HG03045 (cell line): ENCODE measurements around the gene SLC1A1.
"Not testable (repeated sequence)": the region's sequence is repeated elsewhere in the genome, so short reads cannot be mapped to it uniquely, and the experiment has no call there.

Experiments
- ATAC-seq: cut with Tn5 transposase; IDR thresholded peaks from one replicate; pipeline ENCODE4 v1.9.1; 2021; ENCODE audit warnings: mild to moderate bottlenecking, moderate library complexity; ENCODE audit not compliant: unreplicated experiment

The SLC1A1 gene

DNA sequence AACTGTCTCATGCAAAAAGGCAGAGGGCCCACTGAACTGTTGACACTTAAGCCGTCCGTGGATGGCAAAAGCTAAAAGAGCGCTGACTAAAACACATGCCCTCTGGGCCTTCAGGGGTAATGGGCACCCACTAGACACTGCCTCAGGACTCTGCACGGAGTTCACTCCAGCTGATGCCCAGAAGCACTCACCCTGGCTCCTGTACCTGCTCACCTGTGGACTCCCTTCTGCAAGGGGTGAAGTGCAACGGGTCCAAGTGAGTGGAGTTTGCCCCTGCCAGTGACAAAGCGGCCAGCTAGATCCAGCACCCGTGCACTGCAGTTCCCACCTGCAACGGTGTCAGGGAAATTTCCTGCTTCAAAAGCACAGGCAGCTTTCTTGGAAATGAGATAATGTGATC lies 50.2 kb downstream of the SLC1A1 start:
- ATAC-seq, result no peak

DNA sequence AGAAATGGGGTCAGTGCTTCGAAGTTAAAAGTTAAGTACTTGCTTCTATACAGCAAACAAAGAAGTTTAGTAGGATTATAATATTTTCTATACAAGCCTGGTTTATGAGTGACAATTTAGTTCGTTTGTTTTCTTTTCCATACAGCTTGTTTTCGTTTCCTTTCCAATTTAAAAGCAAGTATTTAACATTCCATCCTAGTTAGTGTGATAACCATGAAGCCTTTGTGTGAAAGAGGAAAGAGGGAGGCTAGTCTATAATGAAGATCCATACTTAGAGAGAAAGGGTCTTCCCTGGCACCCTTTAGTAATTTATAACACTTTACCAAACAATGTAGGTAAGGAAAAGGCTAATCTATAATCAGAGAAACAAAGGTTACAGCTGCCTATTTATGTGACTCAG lies 51.0 kb downstream of the SLC1A1 start:
- ATAC-seq, result no peak

DNA sequence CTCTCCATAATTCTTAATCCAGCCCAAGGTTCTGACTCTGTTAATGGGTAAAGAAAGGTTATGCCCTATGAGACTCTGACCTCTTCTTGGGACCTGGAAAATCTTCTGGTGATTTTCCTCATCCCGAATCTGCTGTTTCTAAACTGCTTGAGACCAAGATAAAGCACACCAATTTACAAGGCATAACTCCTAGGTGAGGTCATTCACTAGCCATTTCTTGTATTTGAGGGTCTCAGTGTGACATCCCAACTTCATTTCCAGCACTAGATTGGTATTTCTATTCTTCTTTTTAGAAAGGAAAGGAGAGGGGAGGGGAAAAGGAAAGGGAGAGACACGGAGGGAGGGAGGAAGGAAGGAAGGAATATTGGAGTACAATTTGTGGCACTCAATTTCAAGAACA lies 51.6 kb downstream of the SLC1A1 start:
- ATAC-seq, result no peak

DNA sequence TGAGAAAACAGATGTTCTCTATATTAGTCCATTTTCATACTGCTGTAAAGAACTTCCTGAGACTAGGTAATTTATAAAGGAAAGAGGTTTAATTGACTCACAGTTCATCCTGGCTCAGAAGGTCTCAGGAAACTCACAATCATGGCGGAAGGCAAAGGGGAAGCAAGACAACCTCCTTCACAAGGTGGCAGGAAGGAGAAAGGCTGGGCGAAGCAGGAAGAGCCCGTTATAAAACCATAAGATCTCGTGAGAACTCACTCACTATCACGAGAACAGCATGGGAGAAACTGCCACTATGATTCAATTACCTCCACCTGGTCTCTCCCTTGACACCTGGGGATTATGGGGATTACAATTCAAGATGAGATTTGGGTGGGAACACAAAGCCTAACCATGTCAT lies 54.4 kb downstream of the SLC1A1 start:
- not testable (repeated sequence) for ATAC-seq

DNA sequence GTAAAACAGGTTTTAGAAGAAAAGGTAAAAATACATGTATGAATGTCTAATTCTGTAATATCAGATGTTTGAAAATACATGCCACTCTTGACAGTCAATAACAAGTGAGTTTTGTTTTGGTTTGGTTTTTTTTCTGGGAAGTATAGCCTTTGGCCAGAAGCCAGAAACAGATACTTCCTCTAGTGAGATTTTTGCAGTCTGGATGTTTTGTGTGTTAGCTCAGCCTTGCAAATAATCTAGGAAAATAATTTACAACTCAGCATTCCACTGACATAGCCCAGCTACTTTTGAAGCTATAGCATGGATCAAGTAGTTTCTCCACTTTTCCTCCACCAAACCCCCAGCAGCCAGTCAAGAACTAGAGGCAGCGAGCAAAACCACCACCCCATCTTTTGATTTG lies 56.7 kb downstream of the SLC1A1 start:
- ATAC-seq, result no peak

DNA sequence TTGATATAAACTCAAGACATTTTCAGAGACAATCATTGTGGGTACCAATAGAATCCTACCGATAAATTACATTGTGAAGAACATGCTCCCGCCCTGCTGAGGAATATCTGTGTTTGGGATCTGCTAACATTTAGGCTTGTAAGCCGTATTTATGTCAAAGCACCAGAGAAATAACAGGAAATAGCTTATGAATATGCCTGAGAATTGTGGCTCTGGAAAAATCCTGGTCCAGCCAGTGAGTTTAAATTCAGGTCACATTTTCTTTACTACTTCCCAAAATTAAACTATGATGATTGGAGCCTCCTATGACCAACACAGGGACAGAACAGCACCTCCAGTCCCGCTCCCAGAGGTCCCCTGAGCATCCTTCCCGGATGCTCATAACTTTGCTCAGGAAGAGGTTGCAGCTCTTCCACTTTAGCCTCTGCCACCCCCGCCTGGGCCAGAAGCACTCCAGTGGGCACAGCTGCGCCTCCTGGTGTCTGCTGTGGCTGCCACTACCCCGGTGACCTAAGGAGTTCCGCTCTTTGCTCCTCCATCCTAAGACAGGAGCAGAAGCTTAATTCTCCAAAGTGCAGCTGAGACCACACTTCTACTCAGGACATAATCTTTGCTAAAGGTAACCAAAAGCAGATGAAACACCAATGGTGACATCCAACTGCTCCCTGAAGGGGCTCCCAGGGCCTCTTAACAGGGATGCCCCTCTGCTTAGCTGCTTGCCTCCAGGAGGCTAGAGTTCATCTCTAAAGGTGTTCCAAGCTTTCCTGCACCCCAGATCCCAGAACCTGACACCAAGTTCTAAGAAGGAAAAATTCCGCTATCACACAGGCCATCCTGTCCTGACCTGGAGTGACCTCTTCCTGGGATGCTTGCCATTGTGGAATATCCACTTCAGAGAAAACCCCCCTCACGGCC lies 58.8 kb downstream of the SLC1A1 start:
- no peak for ATAC-seq

DNA sequence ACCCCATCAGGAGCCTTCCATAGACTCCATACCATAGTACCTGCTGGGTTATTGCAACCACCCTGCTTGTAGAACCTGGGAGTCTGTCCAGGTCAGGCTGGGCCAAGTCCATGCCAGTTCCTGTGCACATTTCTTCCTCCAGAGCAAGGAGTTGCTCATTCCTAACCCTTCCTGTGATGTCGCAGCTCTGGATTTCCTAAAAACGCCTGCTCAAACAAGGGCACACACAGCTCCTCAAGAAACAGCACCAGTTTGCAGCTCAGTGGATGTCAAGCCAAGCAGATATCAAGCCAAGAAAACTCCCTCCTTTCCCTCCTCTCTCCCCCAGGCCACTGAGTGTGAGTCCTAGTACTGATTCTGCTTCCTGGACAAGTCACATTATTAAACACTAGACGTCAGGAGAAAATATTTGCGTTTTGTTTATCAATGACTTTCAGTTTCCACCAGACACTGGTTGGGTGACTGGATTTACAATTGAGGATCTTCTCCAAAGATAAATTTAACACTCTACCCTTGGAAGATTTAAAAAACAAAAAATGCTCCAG lies 59.6 kb downstream of the SLC1A1 start:
- ATAC-seq, result no peak

DNA sequence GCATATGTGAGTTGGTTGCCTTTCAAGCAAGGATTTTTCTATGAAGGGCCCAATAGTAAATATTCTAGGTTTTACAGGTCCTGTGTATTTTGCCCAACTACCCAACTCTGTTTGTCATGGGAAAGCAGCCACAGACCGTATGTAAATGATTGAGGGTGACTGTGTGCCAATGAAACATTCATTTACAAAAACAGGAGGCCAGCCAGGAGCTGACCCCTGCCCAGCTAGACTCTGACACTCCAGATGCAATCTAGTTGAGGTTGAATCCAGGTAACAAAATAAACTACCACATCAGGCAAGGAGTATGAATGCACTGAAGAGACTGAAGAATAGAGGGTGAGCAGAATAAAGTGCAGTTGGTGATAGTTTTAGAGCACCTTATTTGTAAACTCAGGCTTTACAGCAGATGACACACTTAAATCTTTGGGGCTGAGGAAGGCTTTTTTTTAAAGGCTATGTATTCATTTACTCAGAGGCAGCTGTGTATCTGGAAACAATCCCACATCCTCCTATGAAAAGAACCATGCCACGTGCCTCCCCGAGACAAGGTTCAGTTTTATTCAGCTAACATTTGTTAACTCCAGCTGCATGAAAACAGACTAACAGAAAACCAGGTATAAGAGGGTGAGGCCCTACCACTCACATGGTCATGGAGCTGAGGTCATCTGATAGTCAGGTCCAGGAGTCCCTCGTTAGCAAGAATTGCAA lies 60.7 kb downstream of the SLC1A1 start:
- no peak for ATAC-seq

DNA sequence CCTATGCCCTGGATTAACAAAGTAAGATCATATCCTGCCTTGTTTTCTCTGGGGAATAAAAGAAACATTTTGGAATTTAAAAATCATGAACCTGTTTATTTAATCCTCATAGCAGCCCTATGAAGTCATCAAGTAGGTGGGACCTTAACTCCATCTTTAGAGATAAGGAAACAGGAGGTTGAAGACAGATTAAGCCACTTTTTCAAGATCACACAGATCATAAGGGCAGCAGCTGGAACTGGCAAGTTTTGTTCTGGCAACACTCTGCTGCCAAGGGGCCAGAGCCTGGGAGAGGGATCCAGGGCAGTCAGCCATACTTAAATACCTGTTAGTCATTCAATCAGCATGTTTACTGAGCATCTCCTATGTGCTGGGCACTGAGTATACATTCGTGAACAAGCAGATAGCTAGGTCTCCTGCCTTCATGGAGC lies 63.7 kb downstream of the SLC1A1 start:
- ATAC-seq, result no peak

DNA sequence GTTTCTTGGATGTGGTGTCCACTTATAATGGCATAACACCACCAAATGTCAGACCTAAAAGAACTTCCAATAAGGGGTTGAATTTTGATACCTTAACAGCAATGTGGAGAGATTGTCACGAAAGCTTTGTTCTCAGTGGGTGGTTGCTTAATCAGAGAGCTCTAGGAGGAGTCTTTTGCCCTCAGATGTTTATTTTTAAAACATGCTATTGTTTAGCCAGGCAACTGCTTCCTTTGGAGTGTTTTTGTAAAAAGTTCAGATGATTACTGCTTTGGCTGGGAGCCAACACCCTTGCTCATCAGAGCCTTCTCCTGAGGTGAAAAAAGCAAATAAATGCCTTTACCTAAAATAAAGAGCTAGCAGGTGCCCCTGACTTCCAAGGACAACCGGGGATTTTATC lies 65.0 kb downstream of the SLC1A1 start:
- ATAC-seq, result no peak

DNA sequence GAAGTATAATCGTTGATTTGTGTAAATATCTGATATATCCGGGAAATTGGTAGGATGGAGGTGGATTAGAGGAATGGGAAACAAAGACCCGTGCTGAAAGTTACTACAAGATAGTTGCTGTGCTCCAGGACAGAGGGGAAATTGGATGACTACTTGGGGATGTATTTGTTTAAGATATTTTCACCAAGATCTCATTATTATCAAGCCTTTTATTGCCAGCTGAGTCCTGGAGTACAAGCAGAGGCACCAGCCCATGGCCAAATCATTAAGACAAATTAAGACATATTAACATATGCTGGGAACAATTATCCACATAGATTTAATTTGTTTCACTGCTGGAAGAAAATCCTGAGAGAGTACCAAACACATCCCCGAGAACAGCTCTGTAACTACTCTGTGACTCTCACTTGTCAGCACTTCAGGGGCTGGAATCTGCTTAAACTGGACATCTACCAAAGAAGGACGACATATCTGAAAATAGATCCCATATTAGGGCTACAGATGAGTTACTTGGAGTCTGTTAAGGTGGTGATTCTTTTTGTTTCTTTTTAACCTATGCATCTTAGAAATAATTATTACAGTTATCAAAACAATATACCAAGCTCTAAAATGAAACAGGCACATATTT lies 68.2 kb downstream of the SLC1A1 start:
- ATAC-seq, result no peak

DNA sequence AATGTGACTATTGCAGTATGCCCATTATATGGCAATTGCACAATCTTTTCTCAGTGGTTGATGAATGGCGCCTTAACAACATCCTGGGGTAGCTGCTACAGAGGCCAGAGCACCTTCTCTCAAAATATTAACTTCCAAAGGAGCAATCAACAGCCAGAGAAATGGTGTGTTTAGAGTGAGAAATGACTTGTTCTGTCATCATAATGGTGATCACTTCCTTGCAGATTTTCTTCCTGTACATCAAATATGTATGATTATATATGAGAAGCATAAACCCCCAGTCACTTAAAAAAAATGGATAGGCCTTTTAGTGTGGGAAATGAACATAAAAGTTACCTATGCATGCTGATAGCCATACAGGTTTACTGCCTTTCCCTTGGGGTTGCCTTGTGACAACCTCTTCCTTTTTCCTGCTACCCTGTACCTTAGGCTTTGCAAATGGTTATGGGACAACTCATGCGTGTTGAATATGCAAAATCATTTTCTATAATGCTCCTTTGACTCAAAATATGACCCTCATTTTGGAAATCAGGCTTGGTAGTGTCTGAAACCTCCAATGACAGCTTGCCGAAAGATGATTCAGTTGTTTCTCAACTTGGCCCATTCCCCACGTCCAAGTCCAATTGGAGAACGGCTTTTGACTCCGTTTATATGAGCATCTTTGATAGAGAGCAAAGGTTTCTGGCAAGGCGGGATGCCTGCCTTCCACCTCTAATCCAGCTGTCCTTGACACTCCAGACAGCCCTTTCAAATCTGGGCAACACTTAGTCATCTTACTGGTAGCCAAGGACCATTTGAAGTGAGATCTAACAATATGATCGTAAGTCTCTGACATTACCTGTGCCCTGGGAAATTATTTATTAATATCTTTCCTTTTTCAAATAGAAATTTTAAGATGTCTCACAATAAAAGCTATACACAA lies 69.3 kb downstream of the SLC1A1 start:
- ATAC-seq, result peak; percentile 71

DNA sequence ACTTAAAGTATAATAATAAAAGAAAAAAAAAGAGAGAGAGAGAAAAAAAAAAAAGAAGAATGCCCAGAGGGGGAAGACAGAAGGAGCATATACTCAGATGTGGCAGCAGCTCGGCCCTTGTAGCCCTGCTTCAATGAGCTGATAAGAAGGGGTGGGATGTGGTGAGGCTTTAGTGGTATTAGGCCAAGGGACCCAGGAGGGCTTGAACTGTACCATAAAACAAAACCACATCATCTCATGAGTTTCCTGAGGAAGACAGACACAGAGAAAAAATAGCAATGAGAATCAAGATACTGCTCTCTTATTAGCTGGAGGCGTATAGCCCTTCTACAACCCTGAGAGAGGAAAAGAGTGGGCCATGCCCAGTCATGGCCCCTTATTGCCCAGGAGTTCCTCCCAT lies 72.8 kb downstream of the SLC1A1 start:
- ATAC-seq, result no peak

DNA sequence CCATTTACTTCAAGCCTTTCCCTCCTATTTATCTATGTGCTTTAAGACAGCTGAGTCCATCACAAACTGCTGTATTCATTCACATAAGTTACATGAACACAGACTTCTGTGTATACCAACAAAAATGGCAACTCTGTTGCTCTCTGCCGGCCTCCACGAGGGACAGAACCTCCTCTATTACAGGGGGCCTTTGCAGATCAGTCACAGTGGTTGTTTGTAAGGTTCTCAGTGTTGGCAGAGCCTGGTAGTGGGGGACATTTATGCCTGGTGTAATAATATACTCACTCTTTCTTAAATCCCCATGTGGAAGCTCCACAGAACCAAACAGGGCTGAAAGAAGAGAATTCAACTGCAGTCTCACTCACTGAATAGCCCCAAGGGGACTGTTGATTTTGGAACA lies 76.5 kb downstream of the SLC1A1 start:
- no peak for ATAC-seq

DNA sequence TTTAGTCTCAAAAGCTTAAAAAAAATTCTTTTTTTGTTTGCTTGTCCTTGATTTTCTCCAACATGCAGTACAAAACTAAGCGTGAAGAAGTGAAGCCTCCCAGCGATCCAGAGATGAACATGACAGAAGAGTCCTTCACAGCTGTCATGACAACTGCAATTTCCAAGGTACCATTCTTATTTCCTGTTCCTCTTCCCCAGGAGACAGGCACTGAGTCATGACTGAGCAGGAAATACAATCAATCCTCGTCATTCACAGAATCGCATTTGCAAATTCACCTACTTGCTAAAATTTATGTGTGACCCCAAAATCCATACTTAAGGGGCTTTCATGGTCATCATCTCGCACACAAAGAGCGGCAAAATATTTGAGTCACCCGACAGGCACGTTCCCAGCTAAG lies 77.3 kb downstream of the SLC1A1 start:
- ATAC-seq, result no peak

DNA sequence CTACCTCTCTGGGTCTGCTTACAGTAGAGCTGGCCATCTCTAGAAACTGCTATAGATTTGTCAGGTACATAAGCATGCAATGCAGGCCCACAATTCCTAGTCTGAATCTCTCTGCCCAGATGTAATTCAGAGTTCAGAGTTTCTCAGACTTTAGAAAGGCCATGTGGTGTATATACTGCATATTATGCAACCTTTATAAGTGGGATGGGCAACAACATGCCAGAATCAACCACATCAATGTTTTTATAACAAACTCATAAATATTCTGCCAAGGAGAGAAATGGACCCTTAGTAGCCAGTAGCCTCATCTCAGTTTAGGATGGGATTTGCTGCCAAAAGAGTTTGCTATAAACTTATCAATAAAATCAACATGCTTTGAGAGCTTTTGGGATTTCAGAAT lies 78.8 kb downstream of the SLC1A1 start:
- no peak for ATAC-seq

DNA sequence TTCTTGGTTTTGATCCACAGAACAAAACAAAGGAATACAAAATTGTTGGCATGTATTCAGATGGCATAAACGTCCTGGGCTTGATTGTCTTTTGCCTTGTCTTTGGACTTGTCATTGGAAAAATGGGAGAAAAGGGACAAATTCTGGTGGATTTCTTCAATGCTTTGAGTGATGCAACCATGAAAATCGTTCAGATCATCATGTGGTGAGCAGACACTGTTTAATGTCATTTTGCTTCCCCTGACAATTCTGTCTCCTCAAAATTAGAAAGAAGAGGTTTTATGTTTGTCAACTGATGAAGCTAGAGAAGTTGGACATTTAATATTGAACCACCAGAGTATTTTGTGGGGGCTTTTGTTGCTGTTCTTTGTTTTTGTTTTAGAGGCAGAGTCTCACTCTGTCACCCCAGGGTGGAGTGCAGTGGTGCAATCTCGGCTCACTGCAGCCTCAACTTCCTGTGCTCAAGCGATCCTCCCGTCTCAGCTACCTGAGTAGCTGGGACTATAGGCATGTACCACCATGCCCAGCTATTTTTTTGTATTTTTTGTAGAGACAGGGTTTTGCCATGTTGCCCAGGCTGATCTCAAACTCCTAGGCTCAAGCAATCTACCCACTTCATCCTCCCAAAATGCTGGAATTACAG lies 82.0 kb downstream of the SLC1A1 start:
- ATAC-seq, result no peak

DNA sequence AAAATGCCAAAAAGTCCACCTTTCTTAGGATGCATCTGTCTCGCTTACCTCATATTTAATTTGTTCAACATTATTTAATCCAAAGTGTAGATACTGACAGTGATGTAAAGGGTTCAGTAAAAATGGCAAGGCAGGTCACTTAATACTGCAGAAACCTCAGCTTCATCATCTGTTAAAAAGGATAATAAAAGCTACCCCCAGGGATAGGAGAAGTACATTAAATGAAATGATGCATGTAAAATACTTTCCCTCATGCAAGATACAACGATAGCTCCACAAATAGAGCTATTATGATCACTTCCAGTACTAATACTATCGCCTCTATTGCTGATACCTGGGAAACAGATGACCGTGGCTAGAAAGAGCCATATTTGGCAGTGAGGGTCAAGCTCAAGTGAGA lies 82.9 kb downstream of the SLC1A1 start:
- ATAC-seq, result no peak

DNA sequence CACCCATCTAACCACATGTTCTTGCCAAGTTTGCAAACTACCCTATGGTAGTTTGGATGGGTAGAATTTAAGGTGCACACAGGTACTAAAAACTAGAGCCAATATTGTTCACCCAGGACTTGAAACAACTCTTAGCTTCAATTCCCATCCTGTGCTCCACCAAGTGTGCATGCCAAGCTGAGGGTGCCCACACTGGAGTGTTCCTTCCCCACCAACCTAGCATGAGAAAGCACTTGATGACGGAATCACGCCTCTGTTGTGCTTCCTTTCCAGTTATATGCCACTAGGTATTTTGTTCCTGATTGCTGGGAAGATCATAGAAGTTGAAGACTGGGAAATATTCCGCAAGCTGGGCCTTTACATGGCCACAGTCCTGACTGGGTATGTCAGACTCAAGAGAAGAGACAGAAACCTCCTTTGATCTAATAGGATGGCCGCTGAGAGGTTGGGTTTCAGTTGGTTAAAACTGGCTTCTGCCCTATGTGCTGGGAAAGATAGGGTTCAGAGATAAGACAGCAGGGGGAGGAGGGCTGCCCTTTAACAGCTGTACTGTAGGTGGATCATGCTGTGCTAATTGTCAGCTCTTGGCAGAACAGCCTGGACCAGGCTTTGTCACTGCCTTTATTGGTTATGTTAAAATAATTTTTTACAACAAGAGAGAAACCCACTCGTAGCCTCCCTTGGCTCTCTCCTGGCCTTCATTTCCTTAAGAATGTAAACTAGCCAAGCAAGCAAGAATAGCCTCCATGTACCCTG lies 83.5 kb downstream of the SLC1A1 start:
- ATAC-seq, result no peak
